Lung (tissue), 16 donors: ENCODE measurements around the gene PSMC3IP. TPM values are rescaled to one million over a fixed set of nuclear protein-coding genes. Genes with fewer than 3 reads are reported as not detected.
"Not testable (repeated sequence)": the region's sequence is repeated elsewhere in the genome, so short reads cannot be mapped to it uniquely, and the experiment has no call there.

Experiments
- ATAC-seq: fragments of 200-7000 bp; cut with Tn5 transposase; one replicate; pipeline ENCODE4 v1.9.1; 2020; ENCODE audit warnings: moderate number of reproducible peaks; ENCODE audit not compliant: insufficient read depth, low FRiP score
- DNase-seq, 3 donors: peaks; one replicate each; pipeline ENCODE4 v3.0.0-alpha.2; 2013 to 2017
- H3K27ac ChIP-seq, 2 donors: one replicate each; pipeline ENCODE4 v1.5.1; 2013; ENCODE audit warnings: mild to moderate bottlenecking in 2 of 2, moderate library complexity in 2 of 2, control low read depth in 1 of 2, inconsistent platforms in 1 of 2, low read depth in 1 of 2, low read length in 1 of 2
- H3K27me3 ChIP-seq, 3 donors: one replicate each; pipeline ENCODE4 v1.5.1; 2013; ENCODE audit warnings: low read length in 2 of 3; ENCODE audit not compliant: control insufficient read depth in 3 of 3, insufficient read depth in 3 of 3
- H3K36me3 ChIP-seq, 4 donors: one replicate each; pipeline ENCODE4 v1.5.1; 2013; ENCODE audit warnings: low read length in 4 of 4, mild to moderate bottlenecking in 1 of 4, moderate library complexity in 1 of 4; ENCODE audit not compliant: control insufficient read depth in 4 of 4, insufficient read depth in 4 of 4
- H3K4me1 ChIP-seq, 5 donors: one replicate each; pipeline ENCODE4 v1.5.1; 2013; ENCODE audit warnings: low read length in 5 of 5, mild to moderate bottlenecking in 2 of 5, moderate library complexity in 1 of 5; ENCODE audit not compliant: control insufficient read depth in 5 of 5, insufficient read depth in 5 of 5
- H3K4me3 ChIP-seq: one replicate; pipeline ENCODE4 v1.5.1; 2013; ENCODE audit warnings: mild to moderate bottlenecking, control low read depth, moderate library complexity
- H3K9ac ChIP-seq, 2 donors: one replicate each; pipeline ENCODE4 v1.5.1; 2013; ENCODE audit warnings: low read length in 2 of 2, control low read depth in 1 of 2; ENCODE audit not compliant: insufficient read depth in 1 of 2
- H3K9me3 ChIP-seq, 4 donors: one replicate each; pipeline ENCODE4 v1.5.1; 2013; ENCODE audit warnings: low read length in 3 of 4, mild to moderate bottlenecking in 1 of 4, moderate library complexity in 1 of 4; ENCODE audit not compliant: control insufficient read depth in 4 of 4, insufficient read depth in 3 of 4
- WGBS, 2 donors: extraction: QIAGEN DNeasy Blood & Tissue Kit; methylation state at CpG; one replicate each; pipeline ENCODE4 v1.1.7; 2013; 5-methylcytosine and 5-hydroxymethylcytosine counted together
- long read RNA-seq, 5 donors: transcript quantifications; one replicate each; lab custom pipeline, GENCODE V29; 2026
- polyA plus RNA-seq, 2 donors: library from polyadenylated mRNA; stranded (reverse); fragments of 200-250 nt; gene quantifications; one replicate each; pipeline ENCODE4 v1.2.1, GENCODE V29; 2013
- total RNA-seq, 2 donors: library from RNA; depleted of rRNA in 1 of 2; stranded (reverse); fragments of >200 nt in 1 of 2; gene quantifications; one replicate each; pipeline ENCODE4 v1.2.1, GENCODE V29; 2014 to 2021
- TF ChIP-seq, protein P1 (sequence below): IDR thresholded peaks from 2 replicates; pipeline ENCODE4 v1.5.1; 2012; ENCODE audit warnings: mild to moderate bottlenecking; ENCODE audit errors: control extremely low read depth, extremely low read depth
- donor health status: control.
- donor health status: control.
- donor health status: Bipolar disorder and iron deficiency.
- donor health status: healthy.
- donor health status: DM: yes; HTN: yes; CAD: no.

PSMC3IP gene, protein sequence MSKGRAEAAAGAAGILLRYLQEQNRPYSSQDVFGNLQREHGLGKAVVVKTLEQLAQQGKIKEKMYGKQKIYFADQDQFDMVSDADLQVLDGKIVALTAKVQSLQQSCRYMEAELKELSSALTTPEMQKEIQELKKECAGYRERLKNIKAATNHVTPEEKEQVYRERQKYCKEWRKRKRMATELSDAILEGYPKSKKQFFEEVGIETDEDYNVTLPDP
- total RNA-seq (1 to 10 TPM; 3.4 to 7.5 TPM), polyA plus RNA-seq (1 to 10 TPM; 3.7 to 4.3 TPM)
- long read RNA-seq, donor 1, partial matches to known transcripts = 0 of 4 reads
- long read RNA-seq, donor 1, other reads (novel, unspliced or antisense) = 0 of 4 reads
- long read RNA-seq, donor 2, partial matches to known transcripts = 0 of 2 reads
- long read RNA-seq, donor 2, other reads (novel, unspliced or antisense) = 0 of 2 reads
- long read RNA-seq, donor 3, partial matches to known transcripts = 0 of 2 reads
- long read RNA-seq, donor 3, other reads (novel, unspliced or antisense) = 0 of 2 reads
- long read RNA-seq, donor 4 = 0 reads
- long read RNA-seq, donor 5, transcript PSMC3IP-202 (8 exons, 1,416 nt) = major isoform, 8 of 11 reads
- long read RNA-seq, donor 5, partial matches to known transcripts = 0 of 11 reads
- long read RNA-seq, donor 5, other reads (novel, unspliced or antisense) = 0 of 11 reads

DNA sequence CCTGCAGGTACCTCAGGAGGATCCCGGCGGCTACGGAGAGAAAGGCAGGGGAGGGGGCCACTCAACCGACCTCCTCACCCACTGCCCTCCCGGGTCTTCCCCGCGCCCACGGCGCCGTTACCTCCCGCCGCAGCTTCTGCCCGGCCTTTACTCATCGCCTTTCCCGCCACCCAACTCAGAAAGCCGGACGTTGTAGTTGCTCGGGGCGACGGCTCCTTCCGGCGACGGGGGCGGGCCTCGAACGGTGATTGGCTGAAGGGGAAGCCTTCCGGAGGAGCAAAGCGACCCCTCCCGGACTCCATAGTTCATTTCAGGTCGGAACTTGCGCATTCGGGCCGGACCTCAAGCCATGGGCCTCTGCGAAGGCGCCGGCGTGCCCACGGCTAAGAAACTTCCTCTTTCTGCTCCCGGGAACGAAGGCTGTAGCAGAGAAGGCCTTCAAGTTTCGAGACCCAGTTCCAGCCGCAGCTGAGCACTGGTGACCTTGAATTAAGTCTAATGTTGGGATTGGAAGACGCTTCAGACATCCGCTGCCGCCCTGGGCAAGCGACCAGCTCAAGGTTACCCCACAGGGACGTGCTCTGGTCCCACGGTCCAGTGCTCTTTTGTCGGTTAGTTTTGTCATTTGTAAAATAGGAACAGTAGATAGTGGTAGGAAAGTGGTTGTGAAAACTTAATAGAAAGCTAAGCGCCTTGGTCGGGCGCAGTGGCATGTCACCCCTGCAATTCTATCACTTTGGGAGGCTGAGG is at the start of gene PSMC3IP:
Gene PSMC3IP, minus strand, starts transcription at position 198 of the 750 bp plus-strand sequence. Its CDS starts 43 bp downstream, at position 155.
- H3K27ac ChIP-seq = peak within 1 kb of the TSS; percentile 85 to 89
- H3K9ac ChIP-seq = peak within 1 kb of the TSS; percentile 16 to 53
- H3K4me1 ChIP-seq = peaks cover 0 to 23% (median 11%) of the 10 kb centered on the region in 5 donors
- H3K4me3 ChIP-seq = peak within 1 kb of the TSS; percentile 65
- TF ChIP-seq, protein P1, sequence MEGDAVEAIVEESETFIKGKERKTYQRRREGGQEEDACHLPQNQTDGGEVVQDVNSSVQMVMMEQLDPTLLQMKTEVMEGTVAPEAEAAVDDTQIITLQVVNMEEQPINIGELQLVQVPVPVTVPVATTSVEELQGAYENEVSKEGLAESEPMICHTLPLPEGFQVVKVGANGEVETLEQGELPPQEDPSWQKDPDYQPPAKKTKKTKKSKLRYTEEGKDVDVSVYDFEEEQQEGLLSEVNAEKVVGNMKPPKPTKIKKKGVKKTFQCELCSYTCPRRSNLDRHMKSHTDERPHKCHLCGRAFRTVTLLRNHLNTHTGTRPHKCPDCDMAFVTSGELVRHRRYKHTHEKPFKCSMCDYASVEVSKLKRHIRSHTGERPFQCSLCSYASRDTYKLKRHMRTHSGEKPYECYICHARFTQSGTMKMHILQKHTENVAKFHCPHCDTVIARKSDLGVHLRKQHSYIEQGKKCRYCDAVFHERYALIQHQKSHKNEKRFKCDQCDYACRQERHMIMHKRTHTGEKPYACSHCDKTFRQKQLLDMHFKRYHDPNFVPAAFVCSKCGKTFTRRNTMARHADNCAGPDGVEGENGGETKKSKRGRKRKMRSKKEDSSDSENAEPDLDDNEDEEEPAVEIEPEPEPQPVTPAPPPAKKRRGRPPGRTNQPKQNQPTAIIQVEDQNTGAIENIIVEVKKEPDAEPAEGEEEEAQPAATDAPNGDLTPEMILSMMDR = no peak
- no peaks in the 10 kb centered on the region for H3K27me3 ChIP-seq
- H3K36me3 ChIP-seq = peaks cover 25 to 42% (median 33%) of the 10 kb centered on the region in 4 donors
- WGBS, 2 donors = 0% methylated on average over 50 to 52 of the region's 52 CpGs
- ATAC-seq = peak; percentile 94
- peak; percentile 95 to 97 (median 96) for DNase-seq
- H3K9me3 ChIP-seq = no peaks in the 10 kb centered on the region

DNA sequence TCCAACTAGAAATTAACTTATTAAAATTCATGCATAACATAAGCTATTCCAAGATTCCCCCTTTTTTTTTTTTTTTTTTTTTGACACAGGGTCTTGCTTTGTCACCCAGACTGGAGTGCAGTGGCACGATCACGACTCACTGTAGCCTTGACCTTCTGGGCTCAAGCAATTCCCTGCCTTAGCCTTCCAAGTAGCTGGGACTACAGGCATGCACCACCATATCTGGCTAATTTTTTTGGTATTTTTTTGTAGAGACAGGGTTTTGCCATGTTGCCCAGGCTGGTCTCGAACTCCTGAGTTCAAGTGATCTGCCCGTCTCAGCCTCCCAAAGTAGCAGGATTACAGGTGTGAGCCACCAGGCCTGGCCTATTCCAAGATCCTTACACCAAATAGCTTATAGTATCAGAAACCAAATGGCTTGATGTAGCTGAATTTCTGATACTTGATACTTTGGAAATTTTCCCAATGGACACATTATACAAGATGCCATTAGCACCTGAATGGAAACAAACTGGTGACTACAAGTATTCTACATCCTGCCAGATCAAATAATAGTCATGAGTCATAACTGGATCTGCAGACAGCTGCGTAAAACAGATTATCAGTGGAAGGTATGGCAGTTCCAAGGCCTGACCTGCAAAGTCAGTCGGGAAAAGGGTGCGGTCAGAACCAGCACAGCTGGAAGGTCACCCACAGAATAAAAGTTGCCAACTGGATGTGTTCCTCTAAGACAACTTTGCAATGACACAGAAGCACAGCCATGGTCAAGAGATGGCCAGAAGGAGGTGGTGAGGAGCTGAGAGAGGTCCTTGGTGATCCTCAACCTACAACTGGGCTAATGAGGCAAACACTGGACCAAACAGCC is 46.4 kb upstream of the PSMC3IP start:
- Histone ChIP-seq H3K9me3 (no peaks in the 10 kb centered on the region), H3K9ac (no peak overlapping the region), H3K27ac (no peak overlapping the region), H3K4me1 (peaks cover 0 to 2% (median 0%) of the 10 kb centered on the region in 5 donors), H3K36me3 (no peaks in the 10 kb centered on the region), H3K4me3 (no peak overlapping the region), H3K27me3 (no peaks in the 10 kb centered on the region)
- 82 to 93% methylated on average over 7 of the region's 7 CpGs for WGBS, 2 donors
- TF ChIP-seq, protein P1 = no peak
- no peak for ATAC-seq
- DNase-seq = no peak

DNA sequence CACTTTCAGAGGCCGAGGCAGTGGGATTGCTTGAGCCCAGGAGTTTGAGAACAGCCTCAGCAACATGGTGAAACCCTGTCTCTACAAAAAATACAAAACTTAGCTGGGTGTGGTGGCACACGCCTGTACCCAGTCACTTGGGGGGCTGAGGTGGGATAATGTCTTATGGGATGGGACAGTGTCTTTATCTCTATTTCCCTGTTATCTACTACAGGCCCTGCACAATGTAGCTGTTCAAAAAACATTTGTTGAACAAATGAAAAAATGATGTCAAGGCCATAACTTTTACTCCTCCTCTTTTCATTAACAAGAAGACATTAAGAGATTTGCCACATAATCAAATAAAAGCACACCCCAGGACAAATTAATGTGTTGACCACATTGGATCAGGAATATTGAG is 45.7 kb upstream of the PSMC3IP start:
- WGBS, 2 donors = 93 to 97% methylated on average over 2 of the region's 2 CpGs
- TF ChIP-seq, protein P1 = no peak
- Histone ChIP-seq H3K27me3 (no peaks in the 10 kb centered on the region), H3K27ac (no peak overlapping the region), H3K36me3 (no peaks in the 10 kb centered on the region), H3K4me3 (no peak overlapping the region), H3K9me3 (no peaks in the 10 kb centered on the region), H3K4me1 (peaks cover 0 to 6% (median 2%) of the 10 kb centered on the region in 5 donors), H3K9ac (no peak overlapping the region)
- no peak for ATAC-seq
- no peak for DNase-seq

DNA sequence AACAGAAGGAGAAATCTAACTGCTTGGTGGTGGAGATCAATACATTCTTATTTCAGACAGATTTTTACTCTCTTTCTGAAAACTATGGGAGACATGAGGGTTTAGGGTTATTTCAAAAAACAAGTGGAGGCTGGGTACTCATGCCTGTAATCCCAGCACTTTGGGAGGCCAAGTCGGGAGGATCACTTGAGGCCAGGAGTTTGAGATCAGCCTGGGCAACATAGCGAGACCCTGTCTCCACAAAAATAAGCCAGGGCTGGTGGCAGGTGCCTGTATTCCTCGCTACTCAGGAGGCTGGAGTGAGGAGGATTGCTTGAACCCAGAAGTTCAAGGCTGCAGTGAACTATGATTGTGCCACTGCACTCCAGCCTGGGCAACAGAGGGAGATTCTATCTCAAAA is 44.5 kb upstream of the PSMC3IP start:
- 91 to 95% methylated on average over 3 of the region's 3 CpGs for WGBS, 2 donors
- H3K4me3 ChIP-seq, ATAC-seq, H3K36me3 ChIP-seq, DNase-seq, H3K9ac ChIP-seq, H3K4me1 ChIP-seq, H3K27me3 ChIP-seq, H3K9me3 ChIP-seq, H3K27ac ChIP-seq: not testable (repeated sequence)
